Activated CD4-positive, alpha-beta T cell treated with anti-CD3 and anti-CD28 coated beads for 1 hour (primary cell): ENCODE measurements around the gene ZFP90.
A peak's percentile ranks its signal among the peaks of the same experiment; 100 is the strongest.
"Not testable (repeated sequence)": the region's sequence is repeated elsewhere in the genome, so short reads cannot be mapped to it uniquely, and the experiment has no call there.

Source experiments
- DNase-seq: peaks from one replicate; pipeline ENCODE4 v3.0.0-alpha.2; 2020

ZFP90 gene

GRCh38 chr16:68538880-68539701 lies at the start of gene ZFP90:
Gene ZFP90 (plus strand): TSS chr16:68539291. CDS start chr16:68539793, 502 bp downstream.
- peak; percentile 75 for DNase-seq

DNA sequence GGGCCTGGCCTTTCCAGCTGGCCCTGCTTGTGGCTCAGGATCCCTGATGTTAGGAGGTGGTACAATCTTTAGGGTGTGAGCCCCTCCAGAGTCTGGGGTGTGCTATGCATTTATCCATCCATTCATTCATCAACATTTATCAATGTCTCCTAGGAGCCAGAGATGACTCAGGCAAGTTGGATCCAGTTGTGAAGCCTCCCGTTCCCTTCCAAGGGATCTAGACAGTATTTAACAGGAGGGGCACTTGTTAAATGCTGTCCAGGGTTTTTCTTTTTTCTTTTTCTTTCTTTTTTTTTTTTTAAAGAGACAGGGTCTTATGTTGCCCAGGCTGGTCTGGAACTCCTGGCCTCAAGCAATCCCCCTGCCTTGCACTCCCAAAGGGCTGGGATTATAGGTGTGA lies 48.7 kb upstream of the ZFP90 start:
- no peak for DNase-seq

DNA sequence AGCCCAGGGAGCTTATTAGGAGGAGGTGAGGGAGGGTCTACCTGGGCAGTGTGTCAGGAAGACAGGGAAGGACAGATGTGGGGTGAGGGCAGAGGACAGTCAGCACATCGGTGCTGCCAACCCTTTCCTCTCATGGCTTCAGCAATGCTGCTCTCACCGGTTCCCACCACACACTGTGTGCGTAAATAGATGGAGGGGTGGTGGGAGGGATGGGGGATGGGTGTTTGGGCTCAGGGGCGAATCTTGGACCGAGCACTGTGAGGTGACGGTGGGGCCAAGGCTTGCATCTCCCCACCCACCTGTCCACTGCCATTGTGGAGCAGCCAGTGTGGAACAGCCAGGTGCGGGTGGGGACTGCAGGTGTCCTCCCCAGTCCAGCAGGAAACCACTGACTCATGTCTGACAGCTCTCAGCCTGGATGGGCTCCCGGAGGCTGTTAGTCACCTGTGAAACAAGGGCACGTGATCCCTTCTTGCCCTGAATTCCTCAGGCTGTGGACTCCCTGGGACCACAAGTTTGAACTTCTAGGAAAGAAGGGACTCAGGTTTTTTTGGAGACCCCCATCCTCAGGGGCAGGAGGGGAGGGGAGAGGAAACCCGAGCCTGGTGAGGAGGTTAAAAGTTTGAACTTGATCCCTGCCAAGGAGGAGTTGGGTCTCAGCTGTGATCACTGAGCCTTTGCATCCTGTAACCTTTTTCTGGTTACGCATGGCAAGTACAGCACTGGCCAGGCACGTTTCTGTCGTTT lies 48.1 kb upstream of the ZFP90 start:
- no peak for DNase-seq

DNA sequence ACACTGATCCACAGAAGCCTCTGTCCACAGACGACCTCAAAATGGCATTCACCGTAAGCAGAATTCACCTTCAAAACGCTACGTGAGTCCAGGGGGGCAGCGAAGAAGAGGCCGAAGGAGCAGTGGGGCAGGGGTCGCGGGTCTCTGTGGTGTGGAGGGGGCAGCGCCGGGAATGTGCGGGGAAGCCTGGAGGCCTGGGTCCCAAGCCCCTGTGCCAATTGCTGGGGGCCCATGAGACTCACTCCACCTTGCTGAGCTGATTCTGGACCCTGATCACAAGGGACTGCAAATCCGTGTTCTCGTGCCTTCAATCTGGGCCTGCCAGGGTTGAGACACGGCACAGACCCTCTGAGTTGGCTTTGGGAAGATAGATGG lies 47.5 kb upstream of the ZFP90 start:
- DNase-seq = no peak

DNA sequence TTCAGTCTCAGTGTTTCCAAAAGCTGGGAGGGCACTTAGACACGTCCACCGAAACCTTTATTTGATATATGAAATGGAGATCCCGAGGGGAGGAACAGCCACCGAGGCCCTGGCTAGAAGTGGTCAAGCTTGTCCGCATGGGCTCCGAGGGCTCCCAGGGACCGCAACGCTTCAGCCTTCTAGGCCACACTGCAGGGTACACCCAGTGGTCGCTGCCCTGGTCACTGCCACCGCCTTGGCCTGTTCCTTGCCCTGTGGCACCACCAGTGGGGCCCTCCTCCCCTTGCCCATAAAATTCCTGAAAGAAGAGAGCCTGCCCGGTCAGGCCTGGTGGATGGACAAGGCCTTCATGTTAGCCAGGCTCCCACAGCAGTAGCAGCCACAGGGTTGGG lies 46.9 kb upstream of the ZFP90 start:
- no peak for DNase-seq

DNA sequence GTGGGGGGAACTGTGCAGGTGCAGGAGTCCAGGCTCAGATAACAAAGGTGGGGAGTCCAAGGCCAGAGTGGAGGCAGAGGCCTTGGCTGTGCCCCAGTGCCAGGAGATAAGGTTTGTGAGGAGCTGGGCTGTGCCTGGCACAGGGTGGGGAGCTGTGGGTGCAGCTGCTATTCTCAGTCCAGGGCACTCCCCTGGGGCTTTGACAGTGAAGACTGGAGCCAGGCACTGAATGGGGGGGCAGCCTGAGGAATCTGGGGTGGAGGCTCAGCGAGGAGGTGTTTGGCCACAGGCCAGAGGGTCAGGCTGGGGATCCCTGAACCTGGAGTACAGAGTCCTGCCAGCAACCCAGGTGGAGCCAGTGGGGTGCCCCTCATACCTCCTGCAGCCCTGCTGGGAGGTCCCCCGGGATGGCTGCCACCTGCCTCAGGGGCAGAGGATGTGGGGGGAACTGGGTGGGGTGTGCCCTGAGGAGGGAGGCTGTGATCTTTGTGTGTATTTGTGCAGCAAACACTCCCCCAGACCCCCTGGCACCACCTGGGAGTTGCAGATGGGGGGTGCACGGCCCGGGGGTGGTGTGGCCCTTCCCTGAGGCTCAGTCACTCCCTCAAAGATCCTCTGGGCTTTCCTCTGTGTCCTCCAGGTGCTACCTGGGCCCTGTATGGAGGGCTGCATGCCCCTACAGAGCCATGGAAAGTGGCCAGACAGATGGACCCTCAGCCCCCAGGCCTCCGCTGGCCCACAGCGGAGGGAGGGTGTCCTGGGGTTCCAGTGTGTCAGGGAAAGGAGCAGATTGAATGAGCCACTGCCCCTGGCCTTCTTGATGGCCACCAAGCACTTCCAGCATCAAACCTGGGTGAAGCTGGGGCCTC lies 46.3 kb upstream of the ZFP90 start:
- no peak for DNase-seq

DNA sequence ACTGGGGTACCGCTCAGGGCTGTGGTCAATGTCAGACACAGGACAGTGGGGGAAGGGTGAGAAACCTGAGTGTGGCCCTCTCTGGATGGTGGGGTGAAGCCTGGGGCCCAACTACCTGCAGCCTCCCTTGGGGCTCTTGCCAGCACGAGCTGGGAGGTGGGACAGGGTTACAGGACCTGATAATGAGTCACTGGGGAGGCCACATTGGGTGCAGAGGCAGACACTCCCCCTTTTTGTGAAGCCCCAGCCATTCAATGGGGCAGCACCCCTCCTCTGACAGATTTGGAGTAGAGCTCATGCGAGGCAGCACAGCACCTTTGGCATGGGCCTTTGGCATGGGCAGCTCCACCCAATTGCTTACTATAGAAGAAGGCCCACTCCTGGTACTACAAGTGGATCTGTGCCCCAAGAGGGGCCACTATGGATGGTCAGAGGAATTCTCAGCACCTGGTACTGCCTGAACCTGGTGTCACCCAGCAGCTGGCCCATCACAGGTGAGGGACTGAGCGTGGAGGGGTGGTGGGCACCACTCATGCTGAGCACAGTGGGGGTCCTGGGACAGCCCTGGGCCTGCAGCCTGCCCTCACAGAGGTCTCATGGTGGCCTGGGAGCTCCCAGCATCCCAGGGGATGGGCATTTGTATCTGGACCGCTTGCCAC lies 45.5 kb upstream of the ZFP90 start:
- no peak for DNase-seq

GRCh38 chr16:68494261-68494660 lies 44.8 kb upstream of the ZFP90 start:
- DNase-seq = not testable (repeated sequence)

DNA sequence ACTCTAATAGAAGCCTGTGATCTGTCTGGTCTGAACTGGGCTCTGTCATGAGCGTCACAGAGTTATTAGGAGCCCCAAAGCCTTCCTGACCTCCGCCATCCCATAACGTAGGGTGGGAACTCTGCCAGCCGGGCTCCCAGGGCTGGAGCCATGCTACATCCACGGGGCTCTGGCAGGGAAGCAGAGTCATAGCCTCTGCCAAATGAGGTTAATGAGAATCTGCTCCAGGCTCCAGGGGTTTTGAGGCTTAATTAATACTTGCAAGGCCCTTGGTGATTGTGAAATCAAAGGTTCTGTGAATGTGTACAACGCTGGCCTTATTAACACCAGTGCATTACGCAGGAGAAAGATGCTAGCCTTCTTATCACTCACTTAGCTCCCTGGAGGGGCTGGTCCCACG lies 42.4 kb upstream of the ZFP90 start:
- no peak for DNase-seq

- DNase-seq = no peak
These were observed 40.1 kb upstream of the ZFP90 start for GRCh38 chr16:68499006-68499405.

DNA sequence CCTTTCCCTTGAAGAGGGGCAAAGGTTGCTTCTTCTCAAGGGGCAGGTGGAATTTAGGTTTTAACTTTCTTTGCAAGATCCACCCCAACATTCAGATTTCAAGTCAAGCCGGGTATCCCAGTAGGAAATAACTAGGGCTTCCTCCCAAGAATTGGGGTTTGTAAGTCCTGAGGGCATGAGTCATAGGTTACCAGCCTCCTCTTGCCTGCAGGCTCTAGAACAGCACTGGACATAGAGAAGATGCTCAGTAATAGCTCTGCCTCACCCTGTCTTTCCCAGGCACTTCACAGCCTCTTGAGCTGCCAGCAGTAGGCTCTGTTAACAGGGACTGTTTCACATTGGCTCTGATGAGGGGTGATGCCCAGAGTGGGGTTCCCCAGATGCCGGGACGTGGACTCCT lies 35.8 kb upstream of the ZFP90 start:
- no peak for DNase-seq

- DNase-seq = no peak
These were observed 35.0 kb upstream of the ZFP90 start for GRCh38 chr16:68504066-68504465.

DNA sequence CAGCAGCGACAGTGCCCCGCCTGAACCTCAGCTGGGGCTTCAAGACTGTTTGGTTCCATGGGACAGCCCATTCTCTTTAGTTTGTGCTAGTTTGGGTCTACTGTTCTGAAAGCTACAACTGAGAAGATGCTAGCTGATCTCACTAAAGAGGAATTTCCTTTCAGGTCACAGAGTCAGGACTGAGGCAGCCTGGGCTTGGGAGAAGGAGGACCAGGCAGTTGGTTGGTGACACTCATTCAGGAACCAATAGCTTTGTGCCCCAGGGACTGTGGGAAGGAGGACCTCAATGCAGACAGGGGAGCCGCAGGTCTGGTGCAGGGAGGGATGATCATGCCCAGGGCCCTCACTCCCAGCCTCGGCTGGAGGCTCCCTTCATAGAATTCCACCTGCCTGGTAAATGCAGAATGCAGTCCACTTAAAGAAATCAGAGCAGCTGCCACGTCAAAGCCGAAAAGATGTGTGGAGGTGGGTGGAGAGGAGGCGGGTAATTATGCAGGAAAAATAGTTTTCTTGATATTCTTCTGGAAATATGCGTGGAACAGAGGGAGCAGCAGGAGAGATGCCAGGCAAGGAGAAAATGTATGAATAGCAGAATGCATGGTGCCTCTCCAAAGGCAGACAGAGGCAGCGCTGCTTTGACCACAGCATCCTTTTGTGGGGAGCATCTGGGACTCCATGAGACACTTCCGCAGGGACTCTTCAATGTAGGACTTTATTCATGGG lies 32.6 kb upstream of the ZFP90 start:
- DNase-seq = no peak

- no peak for DNase-seq
These were observed 31.1 kb upstream of the ZFP90 start for GRCh38 chr16:68508013-68508412.

DNA sequence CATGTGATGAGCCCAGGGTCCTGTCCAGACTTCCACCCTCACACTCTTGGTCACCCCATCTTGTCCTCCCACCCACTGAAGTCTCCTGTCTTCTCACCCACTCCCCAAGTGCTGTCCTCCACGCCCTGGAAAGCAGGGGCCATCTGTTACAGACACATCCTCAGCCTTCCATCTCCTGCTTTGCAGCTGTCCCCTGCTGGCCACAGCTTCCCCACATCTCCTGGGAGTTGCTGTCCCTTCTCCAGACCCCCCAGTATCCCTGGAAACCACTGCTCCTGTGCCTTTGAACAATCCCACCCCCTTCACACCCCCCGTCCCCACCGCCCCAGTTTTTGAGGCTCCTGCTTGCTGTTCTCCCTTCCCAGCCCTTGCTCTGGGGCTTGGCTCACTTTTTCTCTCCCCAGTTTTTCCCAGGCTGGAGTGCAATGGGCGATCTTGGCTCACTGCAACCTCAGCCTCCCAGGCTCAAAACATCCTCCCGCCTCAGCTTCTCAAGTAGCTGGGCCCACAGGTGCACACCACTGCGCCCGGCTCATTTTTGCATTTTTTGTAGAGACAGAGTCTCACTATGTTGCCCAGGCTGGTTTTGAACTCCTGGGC lies 30.4 kb upstream of the ZFP90 start:
- DNase-seq = no peak

DNA sequence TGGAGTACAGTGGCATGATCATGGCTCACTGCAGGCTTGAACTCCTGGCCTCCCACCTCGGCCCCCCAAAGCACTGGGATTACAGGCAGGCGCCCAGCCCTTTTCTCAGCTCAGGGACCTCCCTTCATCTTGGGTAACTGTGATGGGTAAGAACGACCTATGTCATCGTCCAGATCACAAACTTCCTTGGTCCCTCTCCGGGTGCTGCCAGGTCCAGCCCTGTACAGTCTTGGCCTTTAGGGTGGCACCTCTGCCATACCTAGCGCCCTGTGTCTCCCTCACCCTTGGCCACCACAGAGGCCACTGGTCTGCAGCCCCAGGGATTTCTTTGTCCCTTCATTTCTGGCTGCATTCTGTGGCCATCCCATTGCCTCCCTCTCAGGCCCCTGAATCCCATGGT lies 29.7 kb upstream of the ZFP90 start:
- no peak for DNase-seq

DNA sequence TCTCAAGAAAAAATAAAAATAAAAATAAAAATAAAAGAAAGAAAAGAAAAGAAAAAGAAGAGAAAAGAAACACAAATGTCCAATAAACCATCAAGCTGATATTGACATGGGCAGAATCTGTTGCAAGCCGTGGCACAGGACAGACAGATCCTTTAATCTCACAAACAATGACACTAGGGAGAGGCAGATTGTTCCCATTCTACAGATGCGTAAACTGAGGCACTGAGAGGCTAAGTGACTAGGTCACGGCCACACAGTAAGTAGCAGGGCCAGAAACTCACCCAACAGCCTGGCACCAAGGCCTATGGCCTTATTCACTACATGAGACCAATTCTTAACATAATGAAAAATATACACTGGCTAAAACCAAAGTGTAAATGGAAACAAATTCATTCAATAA lies 28.3 kb upstream of the ZFP90 start:
- no peak for DNase-seq

- DNase-seq = no peak
These were observed 26.9 kb upstream of the ZFP90 start for GRCh38 chr16:68512183-68512582.

GRCh38 chr16:68512742-68513141 lies 26.3 kb upstream of the ZFP90 start:
- DNase-seq = no peak

DNA sequence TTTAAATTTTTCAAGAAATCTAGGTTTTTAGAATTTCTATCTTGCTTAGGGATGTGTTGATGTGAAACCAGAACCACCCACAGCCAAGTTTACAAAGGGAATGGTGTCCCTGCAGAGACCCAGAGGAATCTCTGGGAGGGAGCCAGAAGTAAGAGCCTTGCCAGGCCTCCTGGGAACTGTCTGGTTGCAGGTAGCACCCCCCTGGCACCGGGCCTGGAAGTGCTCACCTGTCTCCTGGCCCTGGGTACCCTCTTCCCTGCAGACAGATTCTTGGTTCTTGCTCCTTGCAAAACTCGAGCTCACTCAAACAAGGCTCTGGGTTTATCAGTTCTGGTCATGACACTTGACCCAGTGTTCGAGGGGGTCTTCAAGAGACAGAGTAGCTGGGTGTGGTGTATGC lies 24.6 kb upstream of the ZFP90 start:
- no peak for DNase-seq

DNA sequence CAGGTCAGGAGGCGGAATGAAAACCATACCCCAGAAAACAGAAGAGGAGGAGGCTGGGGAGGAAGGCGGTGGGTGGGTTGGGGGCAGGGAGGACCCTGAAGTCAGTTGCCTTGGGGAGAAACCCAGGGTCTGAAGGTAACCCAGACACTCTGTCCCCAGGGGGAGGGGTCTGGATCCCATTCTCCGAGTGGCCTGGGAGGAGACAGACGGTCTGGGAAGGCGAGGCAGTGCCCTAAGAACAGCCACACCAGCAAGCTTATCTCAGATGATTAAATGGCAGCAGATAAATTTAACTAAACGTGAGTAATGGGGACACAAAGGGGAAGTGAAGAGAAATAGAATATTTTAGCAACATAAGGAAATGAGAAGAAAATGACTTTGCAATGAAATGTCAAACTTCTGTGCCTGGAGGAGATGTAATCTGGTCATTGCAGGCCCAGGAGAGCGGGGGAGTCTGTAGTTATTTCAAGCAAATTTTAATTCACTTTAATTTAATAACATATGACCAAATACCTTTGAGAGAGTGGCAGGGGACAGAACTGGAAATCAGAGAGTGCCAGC lies 21.4 kb upstream of the ZFP90 start:
- no peak for DNase-seq
